Measurements from ENCODE around the gene ALG8. TPM values are rescaled to one million over a fixed set of nuclear protein-coding genes. Genes with fewer than 3 reads are reported as not detected.

The ALG8 gene
- total RNA-seq (10 to 100 TPM; 10.8 to 18.4 (median 16.3) TPM), polyA plus RNA-seq (10 to 100 TPM; 26.5 to 29.0 TPM)

DNA sequence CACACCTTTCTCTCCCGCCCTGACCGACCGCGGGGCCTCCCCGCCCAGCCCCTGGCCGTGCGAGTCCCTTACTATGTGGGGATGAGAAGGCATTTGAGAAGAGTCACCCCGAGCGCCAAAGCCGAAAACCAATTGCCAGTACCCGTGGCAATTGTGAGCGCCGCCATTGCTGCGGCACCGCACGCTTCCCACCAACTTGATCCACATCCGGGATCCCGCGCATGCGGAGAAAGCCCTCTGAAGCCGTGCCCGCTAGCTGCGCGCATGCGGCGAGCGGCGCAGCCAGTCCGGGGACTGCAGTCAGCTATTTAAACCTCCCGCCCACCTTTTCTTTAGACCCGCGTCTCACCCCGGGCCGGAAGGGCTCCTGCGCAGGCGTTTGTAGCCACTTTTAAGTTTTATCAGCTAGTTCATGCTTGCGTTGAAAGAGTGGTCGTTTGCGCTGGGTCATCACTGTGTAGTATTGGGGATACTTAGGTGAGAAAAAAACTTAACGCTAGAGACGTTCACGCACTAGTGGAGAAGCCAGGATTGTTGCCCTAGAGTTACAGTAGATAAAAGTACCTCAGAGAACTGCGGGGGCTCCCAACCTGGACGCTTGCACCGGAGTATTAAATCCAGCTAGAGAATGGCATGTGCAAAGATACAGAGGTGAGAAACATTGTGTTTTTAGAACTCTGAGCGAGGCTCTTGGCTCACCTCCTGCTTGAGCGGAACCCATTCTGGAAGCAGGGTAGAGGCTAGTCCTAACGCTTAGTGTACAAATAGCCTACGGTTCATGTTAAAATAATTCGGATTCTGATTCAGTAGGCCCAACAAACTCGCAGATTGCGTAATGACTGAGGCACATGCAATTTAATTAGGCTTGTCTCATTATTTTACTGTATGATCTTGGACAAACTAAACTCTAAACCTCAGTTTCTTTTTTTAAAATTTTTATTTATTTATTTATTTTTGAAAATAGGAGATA, at the start of gene ALG8:
ALG8 (minus strand) TSS at position 205 of the 970 bp plus-strand sequence; CDS start at position 167, 38 bp downstream.
- ATAC-seq (peak; percentile 99 to 100 (median 100)), DNase-seq (peak; percentile 93 to 99 (median 96)), FAIRE-seq (no peak)
- Histone ChIP-seq H3K27me3 (no peaks in the 10 kb centered on the region), H3K27ac (peak within 1 kb of the TSS; percentile 2 to 63 (median 50)), H3K4me3 (peak within 1 kb of the TSS; percentile 64 to 82 (median 66)), H3K36me3 (no peaks in the 10 kb centered on the region), H3K9me3 (no peaks in the 10 kb centered on the region), H3K4me1 (peaks cover 0 to 8% (median 0%) of the 10 kb centered on the region in 3 donors)
- intact Hi-C loops (cut with DNase I) = no loop called here
- TF ChIP-seq, protein P1, sequence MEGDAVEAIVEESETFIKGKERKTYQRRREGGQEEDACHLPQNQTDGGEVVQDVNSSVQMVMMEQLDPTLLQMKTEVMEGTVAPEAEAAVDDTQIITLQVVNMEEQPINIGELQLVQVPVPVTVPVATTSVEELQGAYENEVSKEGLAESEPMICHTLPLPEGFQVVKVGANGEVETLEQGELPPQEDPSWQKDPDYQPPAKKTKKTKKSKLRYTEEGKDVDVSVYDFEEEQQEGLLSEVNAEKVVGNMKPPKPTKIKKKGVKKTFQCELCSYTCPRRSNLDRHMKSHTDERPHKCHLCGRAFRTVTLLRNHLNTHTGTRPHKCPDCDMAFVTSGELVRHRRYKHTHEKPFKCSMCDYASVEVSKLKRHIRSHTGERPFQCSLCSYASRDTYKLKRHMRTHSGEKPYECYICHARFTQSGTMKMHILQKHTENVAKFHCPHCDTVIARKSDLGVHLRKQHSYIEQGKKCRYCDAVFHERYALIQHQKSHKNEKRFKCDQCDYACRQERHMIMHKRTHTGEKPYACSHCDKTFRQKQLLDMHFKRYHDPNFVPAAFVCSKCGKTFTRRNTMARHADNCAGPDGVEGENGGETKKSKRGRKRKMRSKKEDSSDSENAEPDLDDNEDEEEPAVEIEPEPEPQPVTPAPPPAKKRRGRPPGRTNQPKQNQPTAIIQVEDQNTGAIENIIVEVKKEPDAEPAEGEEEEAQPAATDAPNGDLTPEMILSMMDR (IDR thresholded peaks at IDR 0.05) = no peak
- WGBS, 2 donors = 2 to 3% methylated on average over 52 of the region's 52 CpGs

DNA sequence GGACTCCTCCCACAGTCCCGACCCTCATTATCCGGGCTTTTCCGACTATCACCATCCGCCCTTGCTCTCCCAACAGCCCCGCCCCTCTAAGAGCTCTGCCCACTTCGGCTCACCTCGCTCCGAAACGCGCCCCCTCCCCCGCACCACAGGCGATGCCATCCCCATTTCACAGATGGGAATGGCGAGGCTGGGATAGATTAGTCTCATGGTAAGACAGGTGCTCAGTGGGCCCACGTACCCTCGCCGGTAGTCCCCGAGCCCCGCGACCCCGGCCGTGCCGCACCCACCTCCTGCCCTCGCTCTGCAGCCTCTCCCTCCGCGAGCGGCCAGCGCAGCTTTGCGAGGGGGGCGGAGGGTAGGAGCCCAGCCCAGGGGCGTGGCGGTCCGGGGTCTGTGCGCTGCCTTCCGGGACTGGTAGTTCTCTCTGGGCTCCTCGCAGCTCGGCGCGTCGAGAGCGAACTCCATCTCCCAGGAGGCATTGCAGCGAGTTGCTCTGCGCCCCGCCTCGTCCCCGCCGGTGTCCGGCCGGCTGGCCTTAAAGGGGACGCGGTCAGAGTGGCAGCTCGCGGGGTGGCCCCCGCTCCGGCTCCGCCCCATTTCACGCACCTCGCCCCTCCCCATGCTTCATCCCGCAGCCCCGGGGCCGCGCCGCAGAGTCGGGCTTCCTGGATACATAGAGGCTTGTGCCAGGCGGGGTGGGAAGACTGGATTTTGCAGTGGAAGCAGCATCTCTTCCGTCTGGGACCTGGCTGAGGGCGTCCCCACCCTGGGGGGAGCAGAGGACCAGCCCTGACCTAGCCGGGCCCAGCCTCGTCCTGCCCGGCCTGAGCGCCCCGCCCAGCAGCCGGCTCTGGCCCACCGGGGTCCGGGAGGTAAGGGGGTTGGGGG, 49.1 kb upstream of the ALG8 start, which contains the start of the genes KCTD21 and USP35:
KCTD21 (minus strand) TSS at position 341 of the 888 bp plus-strand sequence. CDS start 14,072 bp downstream, outside the sequence.
USP35 (plus strand) TSS at position 634 of the 888 bp plus-strand sequence. CDS start 7,327 bp downstream, outside the sequence.
- Histone ChIP-seq H3K27me3 (no peaks in the 10 kb centered on the region), H3K9me3 (no peaks in the 10 kb centered on the region), H3K4me3 (peak within 1 kb of the TSS; percentile 80 to 87 (median 84)), H3K4me1 (peaks cover 16 to 36% (median 20%) of the 10 kb centered on the region in 3 donors), H3K27ac (peak within 1 kb of the TSS; percentile 28 to 58 (median 54)), H3K36me3 (no peaks in the 10 kb centered on the region)
- ATAC-seq = peak; percentile 93 to 96 (median 94)
- peak; percentile 94 to 99 (median 96) for DNase-seq
- TF ChIP-seq, protein P1 (IDR thresholded peaks at IDR 0.05) = no peak
- intact Hi-C loops (cut with DNase I) = no loop called here
- FAIRE-seq = no peak
- WGBS, 2 donors = 0 to 1% methylated on average over 73 to 74 of the region's 74 CpGs

GRCh38 chr11:78187366-78188285, 48.2 kb upstream of the ALG8 start:
- no peaks in the 10 kb centered on the region for H3K36me3 ChIP-seq
- H3K27ac ChIP-seq = no peak overlapping the region
- ATAC-seq (peak in 3 of 4 donors; percentile 17 to 50 (median 29)), FAIRE-seq (no peak), DNase-seq (peak in 2 of 6 donors; percentile 74 to 83)
- H3K4me1 ChIP-seq = peaks cover 10 to 27% (median 13%) of the 10 kb centered on the region in 3 donors
- intact Hi-C loops (cut with DNase I) = no loop called here
- peak overlapping the region; percentile 80 to 87 (median 84) for H3K4me3 ChIP-seq
- WGBS, 2 donors = 15 to 18% methylated on average over 31 of the region's 31 CpGs
- H3K27me3 ChIP-seq = no peaks in the 10 kb centered on the region
- no peaks in the 10 kb centered on the region for H3K9me3 ChIP-seq
- TF ChIP-seq, protein P1 (IDR thresholded peaks at IDR 0.05) = no peak

GRCh38 chr11:78181185-78181584, 41.8 kb upstream of the ALG8 start:
- ATAC-seq = no peak

More at GRCh38 chr11:78181185-78181584, 41.8 kb upstream of the ALG8 start:
- WGBS, 2 donors = 86 to 87% methylated on average over 2 of the region's 2 CpGs
- H3K36me3 ChIP-seq = no peaks in the 10 kb centered on the region
- H3K4me3 ChIP-seq = no peak overlapping the region
- H3K9me3 ChIP-seq = no peaks in the 10 kb centered on the region
- H3K27me3 ChIP-seq = no peaks in the 10 kb centered on the region
- FAIRE-seq = no peak
- no peaks in the 10 kb centered on the region for H3K4me1 ChIP-seq
- DNase-seq = no peak
- no peak overlapping the region for H3K27ac ChIP-seq
- TF ChIP-seq, protein P1 (IDR thresholded peaks at IDR 0.05) = no peak
- intact Hi-C loops (cut with DNase I) = no loop called here
